Esophagus muscularis mucosa (tissue), 4 donors: ENCODE data around the gene FAM98C.
"Not testable (repeated sequence)": the region's sequence is repeated elsewhere in the genome, so short reads cannot be mapped to it uniquely, and the experiment has no call there.

ENCODE experiments used
- EP300 ChIP-seq: sonication (generic); formaldehyde crosslinking; IDR thresholded peaks from one replicate; pipeline ENCODE4 v1.6.1; 2017; ENCODE audit warnings: antibody characterized with exemption
- POLR2A ChIP-seq: fragments of 450-650 bp; IDR thresholded peaks from one replicate; pipeline ENCODE4 v1.6.1; 2017; ENCODE audit warnings: antibody characterized with exemption, moderate library complexity, mild to moderate bottlenecking, low read depth
- POLR2AphosphoS5 ChIP-seq, 2 donors: sonication (generic); formaldehyde crosslinking; IDR thresholded peaks; one replicate each; pipeline ENCODE4 v1.6.1; 2017; ENCODE audit warnings: antibody characterized with exemption in 2 of 2
- TF ChIP-seq, protein P1 (sequence below), 3 experiments: fragments of 200-600 bp in 2 of 3; fragments of 450-650 bp in 1 of 3; sonication (generic) in 2 of 3; IDR thresholded peaks; one replicate each; pipeline ENCODE4 v1.5.1; 2017 to 2019; ENCODE audit warnings: antibody characterized with exemption in 3 of 3, mild to moderate bottlenecking in 2 of 3, moderate library complexity in 1 of 3

- not testable (repeated sequence) for TF ChIP-seq POLR2AphosphoS5 (IDR thresholded peaks at IDR 0.05); POLR2A; EP300
- TF ChIP-seq, protein P1, sequence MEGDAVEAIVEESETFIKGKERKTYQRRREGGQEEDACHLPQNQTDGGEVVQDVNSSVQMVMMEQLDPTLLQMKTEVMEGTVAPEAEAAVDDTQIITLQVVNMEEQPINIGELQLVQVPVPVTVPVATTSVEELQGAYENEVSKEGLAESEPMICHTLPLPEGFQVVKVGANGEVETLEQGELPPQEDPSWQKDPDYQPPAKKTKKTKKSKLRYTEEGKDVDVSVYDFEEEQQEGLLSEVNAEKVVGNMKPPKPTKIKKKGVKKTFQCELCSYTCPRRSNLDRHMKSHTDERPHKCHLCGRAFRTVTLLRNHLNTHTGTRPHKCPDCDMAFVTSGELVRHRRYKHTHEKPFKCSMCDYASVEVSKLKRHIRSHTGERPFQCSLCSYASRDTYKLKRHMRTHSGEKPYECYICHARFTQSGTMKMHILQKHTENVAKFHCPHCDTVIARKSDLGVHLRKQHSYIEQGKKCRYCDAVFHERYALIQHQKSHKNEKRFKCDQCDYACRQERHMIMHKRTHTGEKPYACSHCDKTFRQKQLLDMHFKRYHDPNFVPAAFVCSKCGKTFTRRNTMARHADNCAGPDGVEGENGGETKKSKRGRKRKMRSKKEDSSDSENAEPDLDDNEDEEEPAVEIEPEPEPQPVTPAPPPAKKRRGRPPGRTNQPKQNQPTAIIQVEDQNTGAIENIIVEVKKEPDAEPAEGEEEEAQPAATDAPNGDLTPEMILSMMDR (IDR thresholded peaks at IDR 0.05): not testable (repeated sequence)
Observed at GRCh38 chr19:38410407-38410806, 7.5 kb downstream of the FAM98C start.
